ENCODE data around the gene AREL1. TPM values are rescaled to one million over a fixed set of nuclear protein-coding genes. Genes with fewer than 3 reads are reported as not detected.

AREL1 gene
- polyA plus RNA-seq, 1 donor from 2014 or later = 30.4 TPM

- H3K4me3 ChIP-seq (ENCODE audit: low read length) = no peak overlapping the region
- H3K9me2 ChIP-seq (ENCODE audit: insufficient read depth, low read length) = no peaks in the 10 kb centered on the region
- H2AFZ ChIP-seq (ENCODE audit: low read depth, low read length) = no peak overlapping the region
- TF ChIP-seq REST (IDR thresholded peaks at IDR 0.05; ENCODE audit: borderline replicate concordance) (no peak), CTCF (IDR thresholded peaks at IDR 0.05; ENCODE audit: poor library complexity, severe bottlenecking) (no peak), POLR2AphosphoS5 (IDR thresholded peaks at IDR 0.05) (no peak), RAD21 (conservative IDR thresholded peaks at IDR 0.05) (no peak), EZH2 (IDR thresholded peaks at IDR 0.05; ENCODE audit: borderline replicate concordance, insufficient read depth, low read length, poor library complexity, severe bottlenecking) (no peak), EP300 (conservative IDR thresholded peaks at IDR 0.05; ENCODE audit: poor library complexity, severe bottlenecking) (no peak), SMC3 (conservative IDR thresholded peaks at IDR 0.05; ENCODE audit: poor library complexity) (no peak), MXI1 (conservative IDR thresholded peaks at IDR 0.05; ENCODE audit: poor library complexity, severe bottlenecking) (no peak), TAF1 (IDR thresholded peaks at IDR 0.05; ENCODE audit: low read depth) (no peak)
- H3K27me3 ChIP-seq (ENCODE audit: insufficient read depth, low read depth, low read length) = no peaks in the 10 kb centered on the region
- H3F3A ChIP-seq (ENCODE audit: insufficient read depth, low read length, poor library complexity, severe bottlenecking) = no peaks in the 10 kb centered on the region
- no peaks in the 10 kb centered on the region for H3K9me3 ChIP-seq (ENCODE audit: low read length)
- no peak overlapping the region for H3K4me2 ChIP-seq (ENCODE audit: low read length)
- H4K20me1 ChIP-seq (ENCODE audit: insufficient read depth) = no peaks in the 10 kb centered on the region
- H3K27ac ChIP-seq (ENCODE audit: low read length) = no peak overlapping the region
- H3K36me3 ChIP-seq (ENCODE audit: insufficient read depth, low read length) = no peaks in the 10 kb centered on the region
- no peaks in the 10 kb centered on the region for H3K79me2 ChIP-seq (replicated peaks; ENCODE audit: insufficient read depth, low read length)
- H3K9ac ChIP-seq (ENCODE audit: low read length) = no peak overlapping the region
Measured at GRCh38 chr14:74756326-74756725, 43.4 kb upstream of the AREL1 start.

- no peaks in the 10 kb centered on the region for H3F3A ChIP-seq (ENCODE audit: insufficient read depth, low read length, poor library complexity, severe bottlenecking)
- H3K27me3 ChIP-seq (ENCODE audit: insufficient read depth, low read depth, low read length) = no peaks in the 10 kb centered on the region
- H3K36me3 ChIP-seq (ENCODE audit: insufficient read depth, low read length) = no peaks in the 10 kb centered on the region
- H3K9me2 ChIP-seq (ENCODE audit: insufficient read depth, low read length) = no peaks in the 10 kb centered on the region
- no peak overlapping the region for H2AFZ ChIP-seq (ENCODE audit: low read depth, low read length)
- H3K9me3 ChIP-seq (ENCODE audit: low read length) = no peaks in the 10 kb centered on the region
- TF ChIP-seq MXI1 (conservative IDR thresholded peaks at IDR 0.05; ENCODE audit: poor library complexity, severe bottlenecking) = no peak
- TF ChIP-seq EZH2 (IDR thresholded peaks at IDR 0.05; ENCODE audit: borderline replicate concordance, insufficient read depth, low read length, poor library complexity, severe bottlenecking) = no peak
- no peak for TF ChIP-seq TAF1 (IDR thresholded peaks at IDR 0.05; ENCODE audit: low read depth)
- no peak for TF ChIP-seq REST (IDR thresholded peaks at IDR 0.05; ENCODE audit: borderline replicate concordance)
- no peak for TF ChIP-seq RAD21 (conservative IDR thresholded peaks at IDR 0.05)
- TF ChIP-seq SMC3 (conservative IDR thresholded peaks at IDR 0.05; ENCODE audit: poor library complexity) = no peak
- no peak for TF ChIP-seq EP300 (conservative IDR thresholded peaks at IDR 0.05; ENCODE audit: poor library complexity, severe bottlenecking)
- TF ChIP-seq CTCF (IDR thresholded peaks at IDR 0.05; ENCODE audit: poor library complexity, severe bottlenecking) = no peak
- TF ChIP-seq POLR2AphosphoS5 (IDR thresholded peaks at IDR 0.05) = no peak
- no peaks in the 10 kb centered on the region for H4K20me1 ChIP-seq (ENCODE audit: insufficient read depth)
- no peak overlapping the region for H3K4me3 ChIP-seq (ENCODE audit: low read length)
- H3K4me2 ChIP-seq (ENCODE audit: low read length) = no peak overlapping the region
- no peaks in the 10 kb centered on the region for H3K79me2 ChIP-seq (replicated peaks; ENCODE audit: insufficient read depth, low read length)
- no peak overlapping the region for H3K27ac ChIP-seq (ENCODE audit: low read length)
- no peak overlapping the region for H3K9ac ChIP-seq (ENCODE audit: low read length)
Measured at GRCh38 chr14:74754899-74755298, 42.0 kb upstream of the AREL1 start.

Data from neural cell (in vitro differentiated cells).